22Rv1 (cell line): Measurements from ENCODE around the gene SRSF6.

Experiments
- CTCF ChIP-seq: fragments of 450-650 bp; IDR thresholded peaks from 2 replicates; pipeline ENCODE4 v1.5.1; 2017; ENCODE audit warnings: mild to moderate bottlenecking
- ZFX ChIP-seq: fragments of 450-650 bp; IDR thresholded peaks from 2 replicates; pipeline ENCODE4 v1.6.1; 2017; ENCODE audit warnings: antibody characterized with exemption, borderline replicate concordance

- TF ChIP-seq CTCF (no peak), ZFX (no peak)
Measured at GRCh38 chr20:43415661-43416430, 41.9 kb upstream of the SRSF6 start.
